ENCODE measurements around the gene RNF213.

Gene RNF213

DNA sequence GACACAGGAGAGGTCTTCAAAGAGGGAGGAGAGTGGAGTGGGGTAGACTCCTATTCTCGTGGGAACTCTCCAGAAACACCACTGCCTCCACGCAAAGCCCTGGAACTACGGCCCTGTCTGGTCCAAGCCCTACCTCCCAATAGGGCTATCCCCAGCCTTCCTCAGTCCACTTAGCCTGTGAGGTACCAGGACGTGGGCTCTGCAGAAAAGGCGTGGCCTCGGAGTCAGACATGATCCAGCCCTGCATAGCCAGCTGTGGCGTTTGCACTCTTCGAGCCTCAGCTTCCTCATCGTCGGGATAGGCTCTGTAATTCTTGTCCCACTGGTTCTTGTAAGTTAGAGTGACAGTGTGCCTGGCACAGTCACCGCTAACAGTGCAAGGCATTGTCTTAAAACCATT is 168.1 kb downstream of the RNF213 start:
- H3K79me2 ChIP-seq (ENCODE audit: low read length), result no peaks in the 10 kb centered on the region
- no peak overlapping the region for H3K27ac ChIP-seq (ENCODE audit: low read length)
- H3K9me3 ChIP-seq (ENCODE audit: insufficient read depth, low read length), result no peaks in the 10 kb centered on the region
- no peak overlapping the region for H3K9ac ChIP-seq (ENCODE audit: low read length)
- H3K4me2 ChIP-seq (ENCODE audit: low read length), result no peak overlapping the region
- no peak overlapping the region for H2AFZ ChIP-seq (ENCODE audit: low read depth, low read length)
- TF ChIP-seq EZH2phosphoT487 (IDR thresholded peaks at IDR 0.05; ENCODE audit: low read depth), result no peak
- TF ChIP-seq, protein P1, sequence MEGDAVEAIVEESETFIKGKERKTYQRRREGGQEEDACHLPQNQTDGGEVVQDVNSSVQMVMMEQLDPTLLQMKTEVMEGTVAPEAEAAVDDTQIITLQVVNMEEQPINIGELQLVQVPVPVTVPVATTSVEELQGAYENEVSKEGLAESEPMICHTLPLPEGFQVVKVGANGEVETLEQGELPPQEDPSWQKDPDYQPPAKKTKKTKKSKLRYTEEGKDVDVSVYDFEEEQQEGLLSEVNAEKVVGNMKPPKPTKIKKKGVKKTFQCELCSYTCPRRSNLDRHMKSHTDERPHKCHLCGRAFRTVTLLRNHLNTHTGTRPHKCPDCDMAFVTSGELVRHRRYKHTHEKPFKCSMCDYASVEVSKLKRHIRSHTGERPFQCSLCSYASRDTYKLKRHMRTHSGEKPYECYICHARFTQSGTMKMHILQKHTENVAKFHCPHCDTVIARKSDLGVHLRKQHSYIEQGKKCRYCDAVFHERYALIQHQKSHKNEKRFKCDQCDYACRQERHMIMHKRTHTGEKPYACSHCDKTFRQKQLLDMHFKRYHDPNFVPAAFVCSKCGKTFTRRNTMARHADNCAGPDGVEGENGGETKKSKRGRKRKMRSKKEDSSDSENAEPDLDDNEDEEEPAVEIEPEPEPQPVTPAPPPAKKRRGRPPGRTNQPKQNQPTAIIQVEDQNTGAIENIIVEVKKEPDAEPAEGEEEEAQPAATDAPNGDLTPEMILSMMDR (IDR thresholded peaks at IDR 0.05; ENCODE audit: low read depth, low read length), result no peak
- no peaks in the 10 kb centered on the region for H3K36me3 ChIP-seq (replicated peaks; ENCODE audit: low read depth, low read length)
- H3K4me3 ChIP-seq (ENCODE audit: low read length), result no peak overlapping the region
- H3K4me1 ChIP-seq (ENCODE audit: low read length), result peaks cover 9% of the 10 kb centered on the region
- H4K20me1 ChIP-seq (ENCODE audit: insufficient read depth, low read length), result no peaks in the 10 kb centered on the region
- no peaks in the 10 kb centered on the region for H3K27me3 ChIP-seq (ENCODE audit: low read depth, low read length)

DNA sequence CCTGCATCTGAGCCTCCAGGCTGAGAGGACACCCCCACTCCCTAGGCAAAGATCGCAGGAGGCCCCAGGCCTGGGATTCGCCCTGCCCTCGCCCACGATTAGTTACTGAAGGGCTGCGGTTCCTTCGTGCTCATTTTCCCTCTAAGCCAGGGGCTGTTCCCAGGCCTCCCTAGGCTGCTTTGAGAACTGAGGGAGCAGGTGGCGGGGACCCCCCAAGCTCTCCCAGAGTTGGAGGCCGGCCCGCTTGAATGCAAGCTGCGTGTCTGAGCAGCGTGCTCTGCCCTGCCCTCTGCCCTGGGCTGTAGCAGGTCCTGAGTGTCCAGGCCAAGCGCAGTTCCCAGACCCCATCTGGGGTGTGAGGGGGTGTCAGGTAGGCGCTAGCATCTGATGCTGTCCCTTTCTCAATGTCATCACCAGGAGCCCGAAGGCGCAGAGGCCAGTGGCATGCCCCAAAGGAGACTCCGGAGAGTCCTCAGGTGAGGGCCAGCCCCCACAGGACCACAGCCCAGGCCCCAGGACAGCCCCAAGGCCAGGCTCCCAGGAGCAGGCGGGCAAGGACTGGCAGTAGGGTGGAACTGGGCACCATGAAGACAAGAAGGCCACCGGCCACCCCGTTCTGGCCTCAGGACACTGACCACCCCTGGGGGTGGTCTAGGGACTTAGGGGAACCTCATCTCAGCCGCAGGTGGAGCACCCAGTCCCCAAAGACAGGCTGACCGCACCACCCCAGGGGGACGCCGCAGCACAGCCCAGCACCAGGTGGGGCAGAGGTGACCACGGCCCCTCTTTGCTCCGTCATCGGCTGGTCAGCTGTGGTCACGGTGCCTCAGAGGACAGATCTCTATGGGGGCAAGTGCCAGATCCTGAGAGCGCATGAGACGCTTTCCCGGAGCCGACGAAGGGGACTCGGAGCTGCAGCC is 169.0 kb downstream of the RNF213 start:
- TF ChIP-seq EZH2phosphoT487 (IDR thresholded peaks at IDR 0.05; ENCODE audit: low read depth), result no peak
- TF ChIP-seq, protein P1 (IDR thresholded peaks at IDR 0.05; ENCODE audit: low read depth, low read length), result no peak
- no peaks in the 10 kb centered on the region for H3K79me2 ChIP-seq (ENCODE audit: low read length)
- H4K20me1 ChIP-seq (ENCODE audit: insufficient read depth, low read length), result no peaks in the 10 kb centered on the region
- H3K27ac ChIP-seq (ENCODE audit: low read length), result no peak overlapping the region
- peaks cover 9% of the 10 kb centered on the region for H3K4me1 ChIP-seq (ENCODE audit: low read length)
- H3K4me3 ChIP-seq (ENCODE audit: low read length), result no peak overlapping the region
- H3K9ac ChIP-seq (ENCODE audit: low read length), result no peak overlapping the region
- H3K9me3 ChIP-seq (ENCODE audit: insufficient read depth, low read length), result no peaks in the 10 kb centered on the region
- no peak overlapping the region for H3K4me2 ChIP-seq (ENCODE audit: low read length)
- no peaks in the 10 kb centered on the region for H3K27me3 ChIP-seq (ENCODE audit: low read depth, low read length)
- no peaks in the 10 kb centered on the region for H3K36me3 ChIP-seq (replicated peaks; ENCODE audit: low read depth, low read length)
- no peak overlapping the region for H2AFZ ChIP-seq (ENCODE audit: low read depth, low read length)

DNA sequence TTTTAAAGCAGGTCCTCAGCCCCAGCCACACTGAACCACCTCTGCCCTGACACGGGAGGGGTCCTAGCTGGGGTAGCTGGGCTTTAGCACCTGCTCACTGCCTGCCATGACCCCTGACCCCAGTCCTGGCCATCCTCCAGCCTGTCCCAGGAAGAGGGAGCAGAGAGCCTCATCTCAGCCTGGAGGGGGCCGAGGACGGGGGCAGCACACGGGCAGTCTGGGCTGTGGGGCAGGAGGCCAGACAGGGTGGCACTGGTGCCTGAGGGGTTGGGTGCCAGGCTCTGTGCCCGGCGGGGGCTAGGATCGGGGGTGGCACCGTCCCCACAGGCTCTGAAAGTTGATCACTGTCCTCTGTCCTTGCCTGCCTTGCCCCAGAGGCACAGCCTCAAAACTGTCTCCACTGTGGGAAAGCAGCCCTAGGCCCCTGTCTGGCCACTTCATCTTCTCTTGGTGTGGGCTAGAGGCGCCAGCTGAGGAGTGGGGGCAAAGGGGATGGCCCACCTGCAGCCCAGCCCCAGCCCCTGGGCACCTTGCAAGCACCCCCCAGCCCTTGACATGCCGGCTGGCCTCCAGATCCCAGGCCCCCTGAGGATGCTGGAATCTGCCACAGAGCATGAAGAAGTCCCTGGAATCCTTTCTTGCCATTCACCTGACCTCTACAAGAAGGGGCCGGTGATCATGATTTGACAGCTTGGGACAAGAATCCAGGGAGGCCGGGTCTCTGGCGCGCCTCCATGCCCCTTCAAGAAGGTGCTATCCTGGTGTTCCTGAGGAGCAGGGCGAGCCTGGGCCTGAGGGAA is 170.0 kb downstream of the RNF213 start:
- H3K36me3 ChIP-seq (replicated peaks; ENCODE audit: low read depth, low read length), result no peaks in the 10 kb centered on the region
- H3K9ac ChIP-seq (ENCODE audit: low read length), result no peak overlapping the region
- H3K27ac ChIP-seq (ENCODE audit: low read length), result no peak overlapping the region
- H3K79me2 ChIP-seq (ENCODE audit: low read length), result no peaks in the 10 kb centered on the region
- H2AFZ ChIP-seq (ENCODE audit: low read depth, low read length), result no peak overlapping the region
- TF ChIP-seq, protein P1 (IDR thresholded peaks at IDR 0.05; ENCODE audit: low read depth, low read length), result no peak
- no peak for TF ChIP-seq EZH2phosphoT487 (IDR thresholded peaks at IDR 0.05; ENCODE audit: low read depth)
- no peak overlapping the region for H3K4me2 ChIP-seq (ENCODE audit: low read length)
- no peaks in the 10 kb centered on the region for H4K20me1 ChIP-seq (ENCODE audit: insufficient read depth, low read length)
- H3K4me3 ChIP-seq (ENCODE audit: low read length), result no peak overlapping the region
- peaks cover 9% of the 10 kb centered on the region for H3K4me1 ChIP-seq (ENCODE audit: low read length)
- H3K27me3 ChIP-seq (ENCODE audit: low read depth, low read length), result no peaks in the 10 kb centered on the region
- no peaks in the 10 kb centered on the region for H3K9me3 ChIP-seq (ENCODE audit: insufficient read depth, low read length)

All from OCI-LY3 (cell line).